HG03521 (cell line): ENCODE results near the gene KCNQ1.

Experiments
- ATAC-seq: cut with Tn5 transposase; IDR thresholded peaks from one replicate; pipeline ENCODE4 v1.9.1; 2021; ENCODE audit warnings: mild to moderate bottlenecking, moderate library complexity; ENCODE audit not compliant: unreplicated experiment

The KCNQ1 gene

DNA sequence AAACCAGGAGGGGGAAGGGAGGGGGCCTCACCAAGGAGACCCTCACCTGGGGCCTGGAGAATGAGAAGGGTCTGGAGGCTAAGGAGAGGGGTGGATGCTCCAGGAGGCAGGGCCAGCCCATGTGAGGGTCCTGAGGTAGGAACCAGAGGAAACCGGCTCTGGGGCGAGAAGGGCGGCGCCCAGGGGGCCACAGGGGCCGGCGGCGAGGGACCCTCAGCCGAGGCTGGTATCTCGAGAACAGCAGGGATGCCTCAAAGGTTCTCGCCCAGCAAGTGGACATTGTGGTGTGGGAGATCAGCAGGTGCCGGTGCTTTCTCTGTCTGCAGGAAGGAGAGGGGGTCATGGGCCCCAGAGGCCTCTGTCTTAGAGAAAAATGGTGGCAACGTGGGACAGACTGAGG lies 392.8 kb downstream of the KCNQ1 start:
- no peak for ATAC-seq

DNA sequence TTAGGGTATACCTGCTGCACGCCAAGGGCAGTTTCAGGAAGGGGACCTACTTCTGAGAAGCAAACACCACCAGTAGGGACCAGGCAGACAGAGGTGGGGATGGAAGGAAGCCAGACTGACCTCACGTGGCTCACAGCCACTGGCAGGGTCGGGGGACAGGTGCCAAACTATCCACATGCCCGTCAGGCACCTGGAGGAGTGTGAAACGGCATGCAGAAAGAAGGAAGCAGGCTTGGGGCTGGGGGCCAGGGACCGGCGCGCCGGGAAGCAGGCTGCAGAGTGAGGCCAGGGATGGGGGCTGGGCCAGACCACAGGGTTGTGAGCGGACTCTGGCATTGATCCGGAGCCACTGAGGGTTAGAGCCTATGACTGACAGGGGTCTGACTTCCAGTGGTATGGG lies 393.3 kb downstream of the KCNQ1 start:
- no peak for ATAC-seq

DNA sequence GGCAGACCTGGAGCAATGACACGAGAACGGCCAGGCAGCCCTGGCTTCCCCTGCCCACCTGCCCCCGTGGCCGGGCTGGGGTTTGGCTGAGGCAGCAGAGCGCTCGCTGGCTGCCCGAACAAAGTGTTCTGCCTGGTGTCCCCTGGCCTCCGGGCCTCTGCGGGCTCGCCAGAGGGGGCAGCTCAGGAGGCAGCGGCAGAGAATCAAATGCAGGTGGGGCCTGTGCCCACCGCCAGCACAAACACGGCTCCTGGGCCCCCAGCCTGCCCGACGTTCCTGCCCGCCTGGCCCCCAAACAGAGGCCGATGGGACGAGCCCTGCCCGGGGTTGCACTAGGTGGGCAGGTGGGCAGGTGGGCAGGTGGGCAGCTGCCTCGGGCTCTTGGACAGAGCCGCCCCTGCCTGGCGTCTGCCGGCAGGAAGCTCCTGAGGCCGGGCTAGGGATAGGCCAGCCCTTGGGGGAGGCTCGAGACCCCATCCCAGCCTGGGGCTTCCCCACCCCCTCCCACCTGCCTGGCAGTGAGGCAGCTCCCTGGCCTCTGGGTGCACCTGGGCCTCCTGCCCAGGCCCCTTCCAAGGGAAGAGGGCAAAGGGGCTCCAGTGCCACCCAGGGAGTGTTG lies 394.0 kb downstream of the KCNQ1 start:
- no peak for ATAC-seq

DNA sequence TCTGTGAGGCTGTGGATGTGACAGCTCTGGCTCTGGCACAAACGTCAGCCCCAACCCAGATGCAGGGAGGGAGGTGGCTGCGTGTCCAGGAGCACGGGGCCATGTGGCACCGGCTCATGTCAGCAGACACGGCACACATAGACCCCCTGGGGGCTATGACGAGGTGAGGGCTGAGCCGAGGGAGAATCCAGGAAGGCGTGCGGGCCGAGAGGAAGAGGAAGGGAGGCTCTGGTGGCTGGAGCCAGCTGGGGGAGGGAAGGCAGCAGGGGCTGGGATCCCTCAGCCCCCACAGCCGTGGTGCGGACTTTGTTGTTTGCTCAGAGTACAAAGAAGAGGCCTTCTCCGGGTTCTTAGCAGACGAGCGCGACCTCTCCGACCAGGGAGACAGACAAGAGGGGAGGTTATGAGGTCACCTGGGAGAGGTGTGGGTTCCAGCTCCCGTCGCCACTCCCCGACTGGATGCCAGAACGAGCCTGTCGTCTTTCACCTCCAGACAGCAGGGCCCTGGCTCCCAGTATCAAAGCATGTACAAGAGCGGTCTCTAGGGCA lies 394.7 kb downstream of the KCNQ1 start:
- no peak for ATAC-seq

DNA sequence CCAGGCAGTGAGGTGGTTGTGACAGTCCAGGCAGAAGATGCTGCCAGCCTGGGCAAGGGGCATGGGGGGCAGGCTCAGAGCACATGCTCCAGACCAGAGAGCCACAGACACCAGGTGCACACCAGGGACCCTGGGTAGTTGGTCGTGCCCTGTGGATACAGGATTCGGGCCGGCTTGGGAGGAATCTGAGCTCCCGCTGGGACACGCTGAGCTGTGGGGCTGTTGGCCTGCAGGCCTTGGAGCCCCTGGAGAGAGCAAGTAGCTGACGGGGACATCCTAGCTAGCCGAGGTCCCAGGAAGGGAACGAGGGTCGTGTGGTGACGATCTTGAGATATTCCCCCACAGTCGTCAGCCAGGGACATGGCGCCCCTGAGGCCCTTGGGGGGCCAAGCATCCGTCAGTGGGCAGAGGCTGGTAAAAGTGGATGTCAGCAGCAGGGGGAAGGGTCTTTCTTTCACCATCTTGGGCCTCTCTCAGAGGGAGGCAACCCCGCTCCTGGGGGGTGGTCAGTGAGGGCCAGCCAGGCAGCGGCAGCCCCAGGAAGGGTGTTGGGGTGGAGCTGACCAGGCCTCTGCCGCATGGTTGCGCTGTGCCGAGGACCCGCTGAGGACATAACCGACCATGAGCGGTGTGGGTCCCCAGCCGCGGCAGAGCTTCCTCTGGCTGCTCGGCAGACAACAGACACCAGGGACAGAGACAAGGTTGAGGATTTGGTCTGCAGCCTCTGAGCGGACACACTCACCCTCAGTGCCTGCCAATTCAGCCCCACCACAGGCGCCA lies 396.8 kb downstream of the KCNQ1 start:
- ATAC-seq: no peak

DNA sequence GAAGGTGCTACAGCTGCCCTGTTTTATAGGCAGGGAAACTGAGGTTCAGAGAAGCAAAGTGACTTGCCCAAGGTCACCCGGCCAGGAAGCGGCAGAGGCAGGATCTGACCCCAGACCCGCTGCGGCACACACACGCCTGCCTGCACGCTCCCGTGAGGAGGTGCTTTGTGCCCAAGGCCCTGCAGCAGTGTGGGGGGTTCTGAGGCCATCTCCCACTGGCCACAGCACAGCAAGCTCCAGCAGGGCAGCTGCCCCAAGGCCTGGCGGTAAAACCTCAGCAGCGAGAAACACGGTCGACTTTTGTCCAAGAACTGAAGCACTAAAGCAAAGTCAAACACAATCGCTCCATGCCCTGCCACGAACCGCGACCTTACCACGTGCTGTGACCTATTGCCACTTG lies 398.1 kb downstream of the KCNQ1 start:
- ATAC-seq: no peak

DNA sequence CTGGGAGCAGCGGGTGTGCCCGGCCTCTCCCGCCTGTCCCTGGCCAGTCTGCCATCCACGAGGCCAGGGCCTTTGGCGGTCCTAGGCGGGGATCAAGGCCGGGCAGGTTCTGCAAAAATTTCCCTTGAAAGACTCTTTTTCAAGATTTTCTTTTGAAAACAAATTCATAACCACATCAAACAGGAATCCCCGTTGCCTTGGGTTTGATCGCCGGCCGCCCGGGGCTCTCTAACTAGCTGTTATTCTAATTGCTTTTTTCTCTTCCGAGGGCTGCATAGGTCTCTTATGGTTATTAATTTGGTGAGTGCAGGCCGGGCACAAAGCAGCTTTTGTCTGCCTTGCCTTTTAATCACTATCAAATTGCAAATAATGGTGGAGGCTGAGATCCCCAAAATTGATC lies 398.7 kb downstream of the KCNQ1 start:
- ATAC-seq: no peak

DNA sequence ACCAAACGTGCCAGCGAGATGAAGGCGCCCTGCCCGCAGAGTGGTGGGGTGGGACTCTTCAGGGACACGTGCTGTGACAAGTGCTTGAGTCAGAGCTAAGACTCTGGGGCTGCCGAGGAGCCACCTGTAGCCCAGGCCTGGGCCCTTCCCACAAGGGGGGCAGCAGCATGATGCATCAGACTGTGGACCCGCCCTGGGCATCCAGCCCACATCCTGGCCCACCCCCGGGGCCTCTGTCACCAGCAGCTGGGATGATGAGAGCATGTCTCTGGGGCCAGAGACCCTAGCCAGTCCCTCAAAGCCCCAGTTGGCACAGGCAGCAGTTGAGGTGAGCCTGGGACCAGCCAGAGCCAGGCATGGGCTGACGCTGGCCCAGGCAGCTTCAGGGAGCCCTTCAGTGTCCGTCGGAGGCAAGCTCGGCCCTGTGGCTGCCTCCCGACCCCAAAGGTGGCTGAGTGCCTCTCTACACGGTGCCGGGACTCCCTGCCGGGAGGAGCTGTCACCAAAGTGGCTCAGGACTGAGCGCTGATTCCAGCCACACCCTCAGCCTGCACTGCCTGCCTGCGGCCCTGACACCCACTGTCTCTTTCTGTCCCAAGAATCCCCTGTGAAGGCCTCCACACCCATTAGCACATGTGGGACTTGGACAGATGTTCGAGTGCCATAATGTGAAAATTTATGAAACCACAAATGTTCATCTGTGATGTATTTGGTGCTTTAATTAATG lies 399.5 kb downstream of the KCNQ1 start:
- no peak for ATAC-seq

DNA sequence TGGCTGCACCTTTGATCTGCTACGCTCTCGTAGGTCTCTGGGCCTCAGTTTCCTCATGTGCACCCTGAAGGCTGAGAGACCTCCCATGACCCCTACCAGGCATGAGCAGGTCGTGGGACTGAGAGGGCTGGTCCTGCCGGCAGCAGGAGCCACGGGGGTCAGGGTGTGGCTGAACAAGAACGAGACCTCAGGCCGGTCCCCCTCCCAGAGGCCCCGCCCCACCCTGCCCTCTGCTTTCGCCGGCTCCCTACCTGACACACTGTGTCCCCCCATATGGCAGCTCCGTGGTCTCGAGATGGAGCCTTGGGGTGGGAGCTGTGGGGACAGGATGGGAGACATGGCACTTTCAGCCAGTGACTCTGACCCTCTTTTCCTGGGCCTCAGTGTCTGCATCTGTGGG lies 400.2 kb downstream of the KCNQ1 start:
- no peak for ATAC-seq

DNA sequence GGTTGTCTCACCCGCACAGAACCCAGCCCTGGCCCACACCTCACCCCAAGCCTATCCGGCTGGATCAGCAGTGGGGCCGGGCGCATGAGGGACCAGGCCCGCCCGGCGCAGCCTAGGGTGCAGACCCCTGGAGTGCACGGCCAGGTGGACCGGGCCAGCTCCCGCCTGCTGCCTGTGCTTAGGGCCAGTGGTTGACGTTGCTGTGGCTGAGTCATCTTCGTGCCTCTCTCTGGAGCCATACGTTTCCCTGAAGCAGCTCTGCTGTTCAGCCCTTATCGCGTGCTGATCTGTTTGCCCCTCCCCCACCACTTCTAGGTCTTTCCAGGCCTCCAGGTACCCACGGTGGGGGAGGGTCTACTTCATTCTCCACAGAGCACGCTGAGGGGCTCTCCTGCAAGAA lies 401.2 kb downstream of the KCNQ1 start:
- no peak for ATAC-seq

DNA sequence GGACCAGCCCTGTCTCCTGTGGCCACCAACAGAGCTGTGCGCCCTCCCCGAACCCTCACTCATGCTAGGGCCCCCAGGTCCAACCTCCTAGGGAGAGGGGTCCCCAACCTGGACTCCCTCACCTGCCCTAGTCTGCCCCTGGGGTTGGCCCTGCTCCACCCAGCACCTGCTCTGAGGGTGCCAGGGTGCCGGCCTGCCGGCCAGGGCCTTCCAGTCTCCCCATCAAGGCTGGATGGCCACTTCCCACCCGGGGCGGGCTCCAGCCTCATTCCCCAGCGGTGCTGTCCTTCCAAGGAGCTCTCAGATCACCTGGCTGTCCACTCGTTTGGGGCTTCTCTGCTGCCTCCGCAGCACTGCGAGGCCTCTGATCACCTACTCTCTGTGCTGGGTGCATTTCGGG lies 401.7 kb downstream of the KCNQ1 start:
- no peak for ATAC-seq

DNA sequence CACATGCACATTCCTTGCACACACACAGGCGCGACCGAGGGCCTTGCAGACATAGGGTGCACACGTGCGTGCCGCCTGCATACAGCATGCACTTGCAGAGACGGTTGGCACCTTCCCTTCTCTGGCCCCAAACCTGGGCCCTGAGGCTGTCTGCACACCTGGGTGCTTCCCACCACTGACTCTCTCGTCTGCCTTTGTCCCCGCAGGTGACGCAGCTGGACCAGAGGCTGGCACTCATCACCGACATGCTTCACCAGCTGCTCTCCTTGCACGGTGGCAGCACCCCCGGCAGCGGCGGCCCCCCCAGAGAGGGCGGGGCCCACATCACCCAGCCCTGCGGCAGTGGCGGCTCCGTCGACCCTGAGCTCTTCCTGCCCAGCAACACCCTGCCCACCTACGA lies 402.8 kb downstream of the KCNQ1 start:
- no peak for ATAC-seq

DNA sequence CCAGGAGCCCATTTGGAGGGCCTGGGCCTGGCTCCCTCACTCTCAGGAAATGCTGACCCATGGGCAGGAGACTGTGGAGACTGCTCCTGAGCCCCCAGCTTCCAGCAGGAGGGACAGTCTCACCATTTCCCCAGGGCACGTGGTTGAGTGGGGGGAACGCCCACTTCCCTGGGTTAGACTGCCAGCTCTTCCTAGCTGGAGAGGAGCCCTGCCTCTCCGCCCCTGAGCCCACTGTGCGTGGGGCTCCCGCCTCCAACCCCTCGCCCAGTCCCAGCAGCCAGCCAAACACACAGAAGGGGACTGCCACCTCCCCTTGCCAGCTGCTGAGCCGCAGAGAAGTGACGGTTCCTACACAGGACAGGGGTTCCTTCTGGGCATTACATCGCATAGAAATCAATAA lies 403.7 kb downstream of the KCNQ1 start:
- ATAC-seq: no peak

DNA sequence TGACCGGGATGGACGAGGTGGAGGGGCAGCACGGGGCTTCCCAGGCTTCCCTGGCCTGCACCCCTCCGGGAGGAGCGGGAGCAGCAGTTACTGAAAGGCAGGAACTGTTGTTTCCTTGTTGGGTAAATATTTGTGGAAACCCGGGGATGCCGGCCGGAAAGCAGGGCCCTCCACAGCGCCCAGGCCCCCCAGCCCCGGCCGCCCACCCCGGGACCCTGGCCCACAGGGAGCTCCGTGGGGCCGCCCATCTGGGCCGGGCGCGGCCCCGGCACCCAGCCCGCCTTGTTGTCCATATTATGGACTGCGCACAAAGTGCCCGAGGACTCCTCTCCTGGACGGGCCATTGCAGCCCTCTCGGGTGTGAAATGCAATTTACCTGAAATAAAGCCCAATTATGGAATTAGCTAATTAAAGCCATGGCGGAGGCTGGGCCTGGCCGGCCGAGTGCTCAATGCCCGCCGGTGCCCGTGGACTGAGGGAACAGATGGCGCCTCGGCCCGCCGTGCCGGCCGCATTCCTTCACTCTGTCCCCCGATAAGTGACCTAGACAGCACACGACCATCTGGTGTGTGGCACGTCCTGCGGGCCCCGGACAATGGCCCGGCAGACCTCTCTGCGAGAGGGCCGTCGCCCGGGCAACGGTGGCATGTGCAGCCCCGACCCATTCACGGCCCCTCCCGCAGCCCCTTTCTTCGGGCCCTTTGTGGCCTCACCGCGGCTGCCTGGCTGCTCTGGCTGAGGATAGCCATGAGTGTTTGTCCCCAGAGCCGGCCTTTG lies 405.4 kb downstream of the KCNQ1 start:
- ATAC-seq: no peak

DNA sequence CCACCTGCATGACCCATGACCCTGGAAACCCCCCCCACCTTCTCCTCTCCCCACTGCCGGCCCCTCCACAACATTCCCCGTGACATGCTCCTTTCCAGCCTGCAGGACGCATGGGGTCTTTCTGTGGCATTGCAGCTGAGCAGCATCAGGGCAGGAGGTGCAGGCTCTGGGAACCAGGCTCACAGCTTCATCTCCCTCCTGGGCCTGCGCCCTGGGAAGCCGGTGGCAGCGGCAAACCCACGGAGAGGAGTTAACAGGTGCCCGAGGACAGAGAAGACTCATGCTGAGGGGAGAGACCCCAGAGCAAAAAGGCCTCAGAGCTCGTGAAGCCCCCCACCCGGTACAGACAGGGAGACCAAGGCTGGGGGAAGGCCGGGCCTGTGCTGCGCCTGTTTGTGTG lies 408.6 kb downstream of the KCNQ1 start:
- ATAC-seq: no peak

DNA sequence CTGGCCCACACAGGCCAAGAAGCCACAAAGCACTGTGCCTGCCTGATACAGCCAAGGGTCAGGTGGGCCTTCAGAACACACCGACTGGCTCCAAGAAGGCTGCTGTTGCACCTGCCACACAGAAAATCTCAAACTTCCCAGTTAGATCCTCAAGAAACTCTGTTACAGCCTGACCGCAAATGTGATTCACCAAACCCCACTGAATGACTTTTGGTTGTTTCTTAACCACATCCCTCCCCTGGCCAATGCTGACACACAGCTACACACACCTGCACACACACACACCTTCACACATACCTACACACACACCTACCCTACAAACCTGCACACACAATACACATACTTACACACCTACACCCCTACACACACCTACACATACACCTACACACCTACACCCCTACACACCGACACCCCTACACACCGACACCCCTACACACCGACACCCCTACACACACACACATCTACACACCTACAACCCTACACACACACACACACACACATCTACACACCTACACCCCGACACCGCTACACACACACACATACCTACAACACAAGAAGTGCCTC lies 409.3 kb downstream of the KCNQ1 start:
- ATAC-seq: no peak

DNA sequence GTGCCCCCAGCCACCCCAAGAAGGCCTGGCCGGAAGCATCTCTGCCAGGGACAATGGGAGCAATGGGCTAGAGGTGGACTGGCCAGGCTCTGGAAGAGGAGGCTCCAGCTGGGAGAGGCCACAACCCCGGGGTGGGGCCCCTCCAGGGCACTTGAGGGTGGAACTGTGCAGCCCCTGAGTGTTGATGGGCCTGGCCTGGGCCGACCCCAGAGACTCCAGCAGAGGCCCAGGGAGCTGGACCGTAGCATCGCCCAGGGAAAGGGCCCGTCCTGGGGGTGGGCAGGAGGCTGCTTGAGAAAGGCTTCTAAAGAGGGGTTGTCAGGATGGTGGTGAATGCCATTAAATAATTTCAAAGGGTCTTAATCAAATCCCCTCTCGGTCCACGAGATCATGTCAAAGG lies 410.4 kb downstream of the KCNQ1 start:
- no peak for ATAC-seq

DNA sequence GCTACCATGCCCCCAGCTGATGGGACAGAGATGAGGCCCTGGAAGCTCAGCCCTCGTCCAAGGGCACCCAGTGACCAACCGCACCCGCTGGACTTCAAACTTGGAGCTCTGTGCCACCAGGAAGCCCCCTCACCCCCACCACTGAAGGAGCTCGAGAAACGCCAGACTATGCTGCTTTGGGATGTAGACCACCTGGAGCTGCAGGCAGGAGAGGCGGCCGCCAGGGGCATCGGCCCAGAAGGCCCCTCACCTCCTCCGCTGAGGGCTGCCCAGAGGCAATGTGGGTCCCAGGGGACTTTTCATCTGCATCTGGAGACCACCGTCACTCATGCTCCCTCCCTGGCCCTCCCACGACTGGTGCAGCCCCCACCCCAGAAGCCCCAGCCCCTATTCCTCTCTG lies 412.5 kb downstream of the KCNQ1 start:
- no peak for ATAC-seq

DNA sequence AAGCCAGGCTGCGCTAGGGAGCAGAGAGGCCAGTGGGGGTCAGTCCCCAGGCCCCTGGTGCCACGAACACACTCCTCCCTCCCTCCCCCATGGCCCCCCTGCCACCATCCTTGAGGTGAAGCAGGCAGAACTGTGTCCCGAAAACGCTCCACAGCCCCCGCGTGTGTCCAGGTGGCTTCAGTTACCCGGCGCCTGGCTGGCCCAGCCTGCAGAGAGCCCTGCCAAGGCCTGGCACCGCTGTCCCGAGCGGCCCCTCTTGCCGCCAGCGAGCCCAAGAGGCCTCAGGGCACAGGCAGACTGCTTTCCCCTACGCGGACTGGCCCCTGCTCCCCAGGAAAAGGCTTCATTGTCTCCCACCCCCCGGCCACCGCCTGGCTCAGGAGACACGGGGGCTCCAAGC lies 413.1 kb downstream of the KCNQ1 start:
- ATAC-seq: no peak

DNA sequence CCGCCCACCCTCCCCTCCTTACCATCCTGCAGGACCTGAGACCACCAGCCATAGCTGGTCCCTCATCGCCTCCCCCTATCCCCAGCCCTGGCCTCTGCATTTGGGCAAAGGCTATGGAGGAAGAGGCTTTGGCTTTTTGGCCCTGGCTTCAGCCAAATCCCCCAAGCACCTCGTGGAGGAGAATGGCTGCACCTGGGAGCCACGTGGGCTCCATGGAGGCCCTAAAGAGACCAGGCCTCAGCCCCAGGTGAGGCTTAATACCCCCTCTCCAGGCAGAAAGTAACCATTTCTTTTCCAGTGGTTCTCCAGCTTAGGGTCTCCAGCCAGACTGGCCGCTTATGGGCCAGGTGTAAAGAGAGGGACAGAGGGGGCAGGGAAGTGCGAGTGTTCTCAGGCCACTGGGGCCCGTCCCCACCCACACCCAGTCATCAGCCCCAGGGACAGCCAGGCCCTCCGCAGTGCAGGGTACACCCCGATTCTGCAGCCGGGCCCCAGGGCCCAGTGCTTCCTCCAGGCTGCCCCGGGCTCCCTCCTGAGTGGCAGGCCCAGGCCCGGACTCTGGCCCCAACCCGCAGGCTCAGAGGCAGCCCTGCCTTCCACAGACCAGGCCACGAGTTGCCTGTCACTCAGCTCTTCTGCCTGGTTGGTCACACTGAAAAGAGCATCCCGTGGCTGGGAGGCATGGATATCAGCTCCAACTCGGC lies 414.3 kb downstream of the KCNQ1 start:
- ATAC-seq: no peak
